Measurements from ENCODE around the gene CAPZB.
"Not testable (repeated sequence)": the region's sequence is repeated elsewhere in the genome, so short reads cannot be mapped to it uniquely, and the experiment has no call there.

Gene CAPZB

GRCh38 chr1:19485362-19486187 lies at the start of gene CAPZB:
Gene CAPZB (minus strand): TSS chr1:19485539. CDS start chr1:19485438, 101 bp downstream.
- peak; percentile 78 to 96 for DNase-seq

- peak in 1 of 2 experiments; percentile 66 for DNase-seq
Observed at GRCh38 chr1:19534281-19534680, 48.9 kb upstream of the CAPZB start.

GRCh38 chr1:19533626-19534025 lies 48.3 kb upstream of the CAPZB start:
- no peak for DNase-seq

- DNase-seq = no peak
Observed at GRCh38 chr1:19532519-19532918, 47.2 kb upstream of the CAPZB start.

GRCh38 chr1:19529664-19530063 lies 44.3 kb upstream of the CAPZB start:
- no peak for DNase-seq

- no peak for DNase-seq
Observed at GRCh38 chr1:19528438-19528837, 43.1 kb upstream of the CAPZB start.

- no peak for DNase-seq
Observed at GRCh38 chr1:19525607-19526545, 40.5 kb upstream of the CAPZB start.

GRCh38 chr1:19524791-19525190 lies 39.5 kb upstream of the CAPZB start:
- no peak for DNase-seq

GRCh38 chr1:19522570-19522969 lies 37.2 kb upstream of the CAPZB start:
- not testable (repeated sequence) for DNase-seq

GRCh38 chr1:19521411-19521810 lies 36.1 kb upstream of the CAPZB start:
- peak in 1 of 2 experiments; percentile 23 for DNase-seq

- DNase-seq = no peak
Observed at GRCh38 chr1:19517017-19517416, 31.7 kb upstream of the CAPZB start.

GRCh38 chr1:19515201-19515600 lies 29.9 kb upstream of the CAPZB start:
- DNase-seq = no peak

- peak in 1 of 2 experiments; percentile 35 for DNase-seq
Observed at GRCh38 chr1:19514391-19514831, 29.1 kb upstream of the CAPZB start.

GRCh38 chr1:19512545-19512944 lies 27.2 kb upstream of the CAPZB start:
- no peak for DNase-seq

GRCh38 chr1:19511116-19511515 lies 25.8 kb upstream of the CAPZB start:
- no peak for DNase-seq

- DNase-seq = not testable (repeated sequence)
Observed at GRCh38 chr1:19509647-19510046, 24.3 kb upstream of the CAPZB start.

- DNase-seq = no peak
Observed at GRCh38 chr1:19507516-19507915, 22.2 kb upstream of the CAPZB start.

- DNase-seq = no peak
Observed at GRCh38 chr1:19505693-19506457, 20.5 kb upstream of the CAPZB start.

- DNase-seq = no peak
Observed at GRCh38 chr1:19504796-19505692, 19.7 kb upstream of the CAPZB start.

GRCh38 chr1:19502284-19502683 lies 16.9 kb upstream of the CAPZB start:
- DNase-seq = not testable (repeated sequence)

- DNase-seq = not testable (repeated sequence)
Observed at GRCh38 chr1:19499887-19500286, 14.5 kb upstream of the CAPZB start.

- DNase-seq = not testable (repeated sequence)
Observed at GRCh38 chr1:19497443-19497842, 12.1 kb upstream of the CAPZB start.

Data from NCI-H446 (cell line).